Measurements from ENCODE around the gene NNAT.

NNAT gene

DNA sequence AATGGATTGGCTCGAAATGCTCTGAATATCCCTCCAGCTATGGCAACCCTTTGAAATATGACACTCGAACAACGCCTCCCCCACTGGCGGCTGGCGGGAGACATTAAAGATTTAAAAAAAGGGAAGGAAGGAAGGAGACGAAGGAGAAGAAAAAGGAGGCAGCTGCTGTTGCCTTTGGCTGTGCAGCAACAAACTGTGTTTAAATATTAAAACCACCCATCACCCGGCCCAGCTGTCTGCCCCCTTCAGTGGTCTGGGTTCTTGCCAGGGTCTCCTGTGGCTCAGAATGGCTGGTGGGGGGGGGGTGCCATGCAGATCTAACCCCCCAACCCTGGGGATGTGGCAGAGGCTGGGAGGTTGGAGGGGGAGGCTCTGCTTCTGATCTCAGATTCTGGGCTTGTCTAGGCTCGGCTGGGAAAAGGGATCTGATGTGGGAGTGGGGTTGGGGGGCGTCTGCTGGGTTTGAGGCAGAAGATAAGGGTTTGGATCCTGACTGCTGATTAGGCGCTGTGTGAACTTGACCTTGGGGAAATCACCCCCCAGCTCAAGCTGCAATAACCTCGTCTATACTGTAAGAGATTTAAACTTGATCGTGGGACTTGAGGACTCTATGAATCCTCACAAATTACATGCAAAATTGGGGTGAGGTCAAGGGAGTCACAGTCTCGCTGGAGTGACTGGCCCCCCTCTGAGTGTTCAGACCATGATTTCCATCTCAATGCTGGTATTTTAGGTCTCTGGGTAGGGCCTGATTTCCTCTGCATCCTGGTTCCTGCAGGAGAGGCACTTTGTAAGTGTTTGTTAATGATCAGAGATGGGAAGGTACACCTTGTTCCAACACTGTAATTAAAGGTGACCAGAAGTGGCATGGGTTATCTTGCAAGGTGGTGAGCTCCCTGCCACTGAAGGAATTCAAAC lies 46.9 kb downstream of the NNAT start:
- no peak for DNase-seq

DNA sequence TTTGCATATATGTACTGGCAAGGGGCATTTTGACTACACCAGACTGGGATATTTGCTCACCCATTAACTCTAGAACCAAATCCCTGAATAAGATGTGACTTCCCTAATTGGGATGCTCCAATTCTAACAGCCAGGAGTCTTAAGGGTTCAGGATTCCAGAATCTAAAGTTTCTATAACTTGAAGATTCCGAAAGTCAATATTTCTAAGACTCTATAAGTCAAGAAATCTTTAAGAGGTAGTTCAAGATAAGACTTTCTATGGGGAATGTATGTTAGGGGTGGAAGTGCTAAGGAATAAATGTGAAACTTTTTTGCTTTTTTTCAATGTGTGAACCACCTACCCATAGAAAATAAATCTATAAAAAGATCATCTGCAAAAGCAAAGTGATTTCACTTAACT lies 49.4 kb downstream of the NNAT start:
- no peak for DNase-seq

DNA sequence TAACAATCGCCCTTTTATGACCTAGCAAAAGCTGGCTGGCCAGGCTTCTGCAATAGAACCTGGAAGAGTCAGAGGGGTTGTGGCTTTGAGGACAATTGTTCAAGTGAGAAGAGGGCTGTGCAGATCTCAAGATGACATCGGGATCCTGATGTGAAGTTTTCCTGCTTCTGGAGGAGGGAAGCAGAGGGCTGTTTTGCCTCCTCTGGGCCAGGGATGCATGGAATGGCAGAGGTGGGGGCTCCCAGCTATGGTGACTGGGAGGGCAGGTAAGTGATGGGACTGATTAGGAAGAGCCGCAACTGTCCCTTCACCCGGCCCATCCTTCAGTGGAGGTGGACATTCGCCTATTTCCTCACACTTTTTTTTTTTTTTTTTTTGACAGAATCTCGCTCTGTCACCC lies 50.0 kb downstream of the NNAT start:
- no peak for DNase-seq

Measured in DMS153 (cell line).